Measurements from ENCODE around the gene RAB11FIP3.
"Not testable (repeated sequence)": the region's sequence is repeated elsewhere in the genome, so short reads cannot be mapped to it uniquely, and the experiment has no call there.

RAB11FIP3 gene, protein sequence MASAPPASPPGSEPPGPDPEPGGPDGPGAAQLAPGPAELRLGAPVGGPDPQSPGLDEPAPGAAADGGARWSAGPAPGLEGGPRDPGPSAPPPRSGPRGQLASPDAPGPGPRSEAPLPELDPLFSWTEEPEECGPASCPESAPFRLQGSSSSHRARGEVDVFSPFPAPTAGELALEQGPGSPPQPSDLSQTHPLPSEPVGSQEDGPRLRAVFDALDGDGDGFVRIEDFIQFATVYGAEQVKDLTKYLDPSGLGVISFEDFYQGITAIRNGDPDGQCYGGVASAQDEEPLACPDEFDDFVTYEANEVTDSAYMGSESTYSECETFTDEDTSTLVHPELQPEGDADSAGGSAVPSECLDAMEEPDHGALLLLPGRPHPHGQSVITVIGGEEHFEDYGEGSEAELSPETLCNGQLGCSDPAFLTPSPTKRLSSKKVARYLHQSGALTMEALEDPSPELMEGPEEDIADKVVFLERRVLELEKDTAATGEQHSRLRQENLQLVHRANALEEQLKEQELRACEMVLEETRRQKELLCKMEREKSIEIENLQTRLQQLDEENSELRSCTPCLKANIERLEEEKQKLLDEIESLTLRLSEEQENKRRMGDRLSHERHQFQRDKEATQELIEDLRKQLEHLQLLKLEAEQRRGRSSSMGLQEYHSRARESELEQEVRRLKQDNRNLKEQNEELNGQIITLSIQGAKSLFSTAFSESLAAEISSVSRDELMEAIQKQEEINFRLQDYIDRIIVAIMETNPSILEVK

DNA sequence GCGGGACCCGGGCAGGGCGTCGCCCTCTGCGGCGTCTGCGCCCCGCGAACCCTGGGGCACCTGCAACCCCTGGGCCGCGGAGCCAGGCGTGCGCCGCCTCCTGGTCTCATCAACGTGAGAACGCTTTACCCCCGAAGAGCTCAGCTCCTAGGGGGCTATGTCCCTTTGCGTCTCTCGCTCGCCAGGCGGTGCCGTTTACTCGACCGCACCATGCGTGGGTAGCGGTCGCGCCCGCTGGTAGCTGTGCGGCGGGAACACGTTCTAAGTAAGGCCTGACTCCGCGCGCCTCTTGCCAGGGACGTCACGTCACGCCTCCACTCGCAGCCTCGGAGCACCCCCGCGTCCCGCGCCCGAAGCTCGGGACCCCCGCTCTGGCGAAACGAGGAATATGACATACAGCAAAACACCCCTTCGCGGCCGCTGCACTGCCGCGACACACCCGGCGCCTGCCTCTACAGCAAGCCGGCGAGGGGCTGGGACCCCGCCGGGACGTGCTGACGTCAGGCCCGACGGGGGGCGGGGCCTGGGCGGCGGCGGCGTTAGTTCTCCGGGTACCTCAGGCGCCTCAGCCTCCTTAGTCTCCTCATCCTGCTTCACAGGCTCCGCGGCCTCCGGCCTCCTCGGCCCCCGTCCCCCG, at the start of gene RAB11FIP3:
TSS of gene RAB11FIP3 (plus strand) at position 568 of the 637 bp plus-strand sequence. CDS start 358 bp downstream, outside the sequence.
- peak; percentile 40 to 42 for DNase-seq

DNA sequence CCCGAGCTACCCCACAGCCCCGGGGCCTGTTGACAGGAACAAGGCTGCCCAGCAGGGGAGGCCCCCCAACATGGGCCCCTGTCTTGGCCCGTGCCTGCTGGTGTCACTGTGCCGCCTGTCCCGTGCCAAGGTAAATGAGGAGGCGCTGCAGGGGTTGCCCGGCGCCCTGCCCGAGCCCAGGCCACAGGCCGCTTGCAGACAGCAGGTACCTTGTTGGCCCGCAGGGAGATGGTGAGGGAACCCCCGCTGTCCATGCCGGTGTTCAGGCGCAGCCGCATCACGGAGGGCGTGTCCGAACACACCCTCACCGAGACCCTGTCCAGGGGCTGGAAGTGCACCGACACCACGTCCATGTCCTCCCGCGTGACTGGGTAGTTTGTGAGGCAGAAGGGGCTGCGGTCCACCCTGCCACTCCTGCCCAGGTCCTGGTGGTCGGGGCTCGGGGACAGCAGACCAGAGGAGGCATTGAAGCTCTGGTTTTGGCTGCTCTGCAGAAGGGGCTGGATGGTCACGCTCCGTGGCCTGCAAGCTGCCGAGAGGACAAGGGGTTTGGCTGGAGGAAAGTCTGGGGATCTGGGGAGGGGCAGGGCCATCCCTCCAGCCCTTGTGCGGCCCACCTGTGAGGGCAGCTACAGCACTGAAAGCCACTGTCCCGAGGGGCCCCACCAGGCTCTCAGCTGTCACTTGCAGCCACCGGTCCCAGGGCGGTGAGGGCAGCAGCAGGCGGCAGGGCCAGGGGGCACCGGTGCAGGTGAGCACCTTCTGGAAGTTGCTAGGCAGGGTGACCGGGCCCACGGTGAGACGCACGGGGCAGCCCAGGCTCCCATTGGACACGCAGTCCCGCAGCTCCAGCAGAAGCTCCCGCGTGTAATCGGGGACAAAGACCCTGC, 49.3 kb upstream of the RAB11FIP3 start:
- DNase-seq = no peak

DNA sequence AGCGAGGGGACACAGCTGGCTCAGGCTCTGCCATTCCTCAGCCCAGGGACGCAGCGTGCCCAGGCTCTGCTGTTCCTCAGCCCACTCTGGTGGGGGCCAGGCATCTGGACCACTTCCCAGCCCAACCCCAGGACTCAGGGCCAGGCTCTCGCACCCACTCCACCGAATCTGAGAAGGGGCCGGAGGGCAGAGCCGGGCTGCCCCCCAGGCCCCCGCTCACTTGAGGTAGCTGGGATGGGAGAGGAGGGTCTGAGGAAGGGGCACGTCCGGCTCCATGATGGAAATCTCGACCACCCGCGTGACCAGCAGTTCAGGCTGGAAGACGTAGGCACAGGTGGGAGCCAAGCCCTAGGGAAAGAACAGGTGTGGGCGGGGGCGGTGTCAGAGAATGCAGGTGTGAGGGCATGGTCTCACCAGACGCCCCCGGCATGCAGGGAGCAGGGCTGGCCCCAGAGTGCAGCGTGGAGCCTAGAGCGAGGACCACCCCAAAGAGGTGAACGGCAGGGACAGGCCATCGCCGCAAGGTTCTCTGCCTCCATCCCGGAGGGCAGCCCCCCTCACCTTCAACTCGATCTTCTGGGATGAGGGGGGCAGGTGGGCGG, 48.5 kb upstream of the RAB11FIP3 start:
- no peak for DNase-seq

DNA sequence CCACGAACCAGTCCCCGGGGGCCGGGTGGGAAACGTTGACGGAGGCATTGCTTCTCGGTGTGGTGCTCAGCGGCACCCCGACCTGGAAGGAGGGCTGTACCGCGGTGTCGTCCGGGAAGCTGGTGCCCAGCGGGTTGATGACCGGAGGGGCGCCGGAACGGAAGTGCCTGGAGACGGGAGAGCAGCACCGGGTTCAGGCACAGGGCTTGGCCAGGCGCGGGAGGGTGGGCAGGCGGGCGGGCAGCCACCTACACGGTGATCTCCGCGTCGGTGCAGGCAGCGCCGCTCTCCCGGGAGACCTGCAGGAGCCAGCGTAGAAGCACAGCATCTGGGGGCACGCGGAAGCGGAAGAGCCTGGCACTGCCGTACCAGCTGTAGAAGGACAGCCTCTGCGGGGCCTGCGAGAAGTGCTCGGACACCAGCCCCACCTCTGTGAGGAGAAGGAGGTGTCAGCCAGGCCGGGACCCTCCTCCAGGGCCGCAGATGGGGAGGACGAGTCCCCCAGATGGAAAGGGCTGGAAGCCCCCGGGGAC, 48.0 kb upstream of the RAB11FIP3 start:
- no peak for DNase-seq

DNA sequence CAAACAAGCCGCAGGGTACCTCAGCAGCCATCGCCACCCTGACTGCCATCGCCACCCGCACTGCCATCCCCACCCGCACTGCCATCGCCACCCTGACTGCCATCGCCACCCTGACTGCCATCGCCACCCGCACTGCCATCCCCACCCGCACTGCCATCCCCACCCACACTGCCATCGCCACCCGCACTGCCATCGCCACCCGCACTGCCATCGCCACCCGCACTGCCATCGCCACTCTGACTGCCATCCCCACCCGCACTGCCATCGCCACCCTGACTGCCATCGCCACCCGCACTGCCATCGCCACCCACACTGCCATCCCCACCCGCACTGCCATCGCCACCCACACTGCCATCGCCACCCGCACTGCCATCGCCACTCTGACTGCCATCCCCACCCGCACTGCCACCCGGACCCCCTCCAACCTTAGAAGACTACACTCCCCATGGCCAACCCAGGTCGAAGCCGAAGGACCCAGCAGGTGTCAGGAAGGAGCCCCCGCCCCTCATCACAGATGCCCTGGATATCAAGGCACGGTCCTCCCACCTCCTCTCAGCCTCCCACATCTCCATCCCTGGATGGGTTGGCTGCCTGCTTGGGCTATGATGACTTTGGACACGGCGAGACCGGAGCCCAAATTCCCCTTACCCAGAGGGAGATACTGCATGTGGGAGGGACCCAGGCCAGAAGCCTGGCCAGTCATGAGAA, 47.2 kb upstream of the RAB11FIP3 start:
- not testable (repeated sequence) for DNase-seq

DNA sequence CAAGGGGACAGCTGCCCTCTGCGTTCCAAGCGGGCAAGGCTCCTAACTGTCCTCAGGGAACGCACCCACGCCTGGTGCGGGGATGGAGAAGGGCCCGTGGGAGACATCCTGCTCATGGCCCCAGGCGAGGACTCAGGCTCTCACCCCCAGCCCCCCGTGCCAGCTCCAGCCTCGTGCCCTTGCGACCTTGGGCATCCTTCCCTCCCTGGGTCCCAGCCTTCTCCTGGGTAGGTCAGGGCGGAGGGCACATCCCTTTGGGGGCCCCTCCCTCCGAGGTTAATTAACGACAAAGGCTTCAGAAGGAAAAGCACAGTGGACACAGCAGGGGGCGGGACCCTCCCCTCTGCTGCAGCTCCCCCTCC, 46.6 kb upstream of the RAB11FIP3 start:
- no peak for DNase-seq

DNA sequence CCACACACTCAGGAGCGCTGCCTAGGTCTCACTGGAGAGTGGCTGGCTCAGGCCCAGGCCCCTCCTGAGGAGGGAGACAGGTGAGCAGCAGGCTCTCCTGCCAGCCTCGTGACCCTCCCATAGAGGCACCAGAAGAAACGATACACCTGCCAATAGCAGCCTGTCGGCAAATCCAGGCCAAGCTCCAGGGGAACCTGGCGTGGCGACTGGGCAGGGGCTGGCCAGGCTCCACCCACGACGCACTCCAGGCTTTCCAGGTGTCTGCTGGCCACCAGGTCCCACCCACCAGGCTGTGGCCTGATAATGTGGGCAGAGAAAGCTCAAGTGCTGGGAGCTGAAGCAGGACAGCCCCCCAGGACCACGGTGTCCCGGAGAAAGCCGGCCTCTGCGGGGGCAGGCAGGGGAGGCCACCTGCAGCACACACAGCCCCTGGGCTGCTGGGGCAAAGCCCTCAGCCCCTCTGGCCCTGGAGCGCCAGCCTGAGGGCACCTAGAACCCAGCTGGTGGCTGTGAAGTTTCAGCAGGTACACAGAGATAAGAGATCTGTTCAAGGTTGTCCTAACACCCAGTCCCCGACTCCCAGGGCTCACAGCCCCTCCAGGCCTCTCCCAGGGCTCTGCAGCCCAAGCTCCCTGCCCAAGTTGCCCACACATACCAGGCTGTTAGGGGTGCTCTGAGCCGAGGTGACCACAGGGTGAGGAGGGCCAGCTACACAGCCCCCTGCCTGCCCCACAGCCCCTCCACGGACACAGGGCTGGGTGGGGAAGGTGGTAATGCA, 46.1 kb upstream of the RAB11FIP3 start:
- DNase-seq = no peak

DNA sequence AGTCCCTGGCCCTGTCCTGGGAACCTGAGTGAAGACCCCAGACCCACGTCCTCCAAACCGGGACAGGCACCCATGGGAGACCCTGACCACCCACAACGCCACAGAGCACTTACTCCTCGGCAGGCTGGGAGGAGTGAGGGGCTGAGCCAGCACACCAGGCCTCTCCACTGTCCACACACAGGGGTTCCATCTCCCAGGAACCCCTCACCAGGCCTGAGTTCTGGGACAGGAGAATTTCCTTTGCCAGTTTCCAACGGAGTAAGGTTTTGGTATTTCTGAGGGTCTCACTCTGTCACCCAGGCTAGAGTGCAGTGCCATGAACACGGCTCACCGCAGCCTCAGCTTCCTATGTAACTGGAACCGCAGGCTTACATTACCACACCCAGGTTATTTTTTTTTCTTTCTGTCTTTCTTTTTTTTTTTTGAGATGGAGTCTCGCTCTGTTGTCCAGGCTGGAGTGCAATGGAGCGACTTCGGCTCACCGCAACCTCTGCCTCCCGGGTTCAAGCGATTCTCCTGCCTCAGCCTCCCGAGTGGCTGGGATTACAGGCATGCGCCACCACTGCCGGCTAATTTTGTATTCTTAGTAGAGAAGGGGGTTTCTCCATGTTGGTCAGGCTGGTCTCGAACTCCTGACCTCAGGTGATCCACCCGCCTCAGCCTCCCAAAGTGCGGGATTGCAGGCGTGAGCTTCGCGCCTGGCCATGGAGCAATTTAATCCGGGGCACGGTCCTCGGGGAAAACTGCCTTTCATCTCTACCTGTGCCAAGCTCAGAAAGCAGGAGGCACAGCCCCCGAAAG, 45.3 kb upstream of the RAB11FIP3 start:
- no peak for DNase-seq

DNA sequence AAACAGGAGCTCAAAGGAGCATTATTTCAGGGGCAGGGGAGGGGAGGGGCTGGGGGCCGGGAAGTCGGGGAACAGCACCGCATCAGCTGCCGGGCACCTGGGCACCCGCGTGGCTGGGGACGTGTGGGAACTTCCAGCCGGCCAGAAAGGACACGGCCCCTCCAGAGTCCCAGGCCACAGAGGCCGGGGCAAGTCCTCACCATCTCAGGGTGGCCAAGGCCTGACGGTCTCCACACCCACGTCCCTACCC, 44.8 kb upstream of the RAB11FIP3 start:
- DNase-seq = no peak

DNA sequence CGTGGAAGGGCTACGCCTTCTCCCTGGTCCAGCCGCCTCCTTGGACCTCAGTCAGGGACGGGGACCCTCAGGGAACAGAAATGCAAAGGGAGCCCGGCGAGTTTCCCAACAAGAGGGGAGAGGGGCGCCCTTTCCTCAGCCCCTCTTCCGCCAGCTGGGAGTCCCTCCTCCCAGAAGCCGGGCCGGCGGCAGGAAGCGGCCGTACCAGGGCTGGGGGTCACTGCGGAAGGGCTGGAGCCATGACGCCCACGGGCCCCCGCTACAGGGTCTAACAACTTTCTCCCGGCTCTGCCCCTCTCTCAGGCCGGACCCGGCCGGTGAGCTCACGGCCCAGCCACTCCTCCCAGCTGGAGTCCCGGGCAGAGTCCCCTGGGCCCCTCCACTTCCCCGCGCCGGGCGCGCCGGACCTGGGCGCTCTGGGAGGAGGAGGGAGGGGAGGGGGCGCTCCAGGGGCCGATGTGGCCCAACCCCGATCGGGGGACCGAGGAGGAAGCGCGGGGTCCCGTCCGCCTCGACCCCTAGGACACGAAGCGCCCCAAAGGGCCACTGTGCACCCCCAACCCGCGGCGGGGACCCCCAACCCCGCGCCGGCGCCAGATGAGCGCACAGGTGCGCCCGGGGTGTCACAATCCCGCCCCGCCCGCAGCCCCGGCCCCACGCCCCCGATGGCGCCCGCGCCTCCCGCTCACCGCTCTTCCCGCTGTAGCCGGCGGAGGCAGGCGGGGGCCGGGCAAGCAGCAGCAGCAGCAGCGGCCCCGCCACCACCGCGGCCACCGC, 44.2 kb upstream of the RAB11FIP3 start:
- DNase-seq = no peak

DNA sequence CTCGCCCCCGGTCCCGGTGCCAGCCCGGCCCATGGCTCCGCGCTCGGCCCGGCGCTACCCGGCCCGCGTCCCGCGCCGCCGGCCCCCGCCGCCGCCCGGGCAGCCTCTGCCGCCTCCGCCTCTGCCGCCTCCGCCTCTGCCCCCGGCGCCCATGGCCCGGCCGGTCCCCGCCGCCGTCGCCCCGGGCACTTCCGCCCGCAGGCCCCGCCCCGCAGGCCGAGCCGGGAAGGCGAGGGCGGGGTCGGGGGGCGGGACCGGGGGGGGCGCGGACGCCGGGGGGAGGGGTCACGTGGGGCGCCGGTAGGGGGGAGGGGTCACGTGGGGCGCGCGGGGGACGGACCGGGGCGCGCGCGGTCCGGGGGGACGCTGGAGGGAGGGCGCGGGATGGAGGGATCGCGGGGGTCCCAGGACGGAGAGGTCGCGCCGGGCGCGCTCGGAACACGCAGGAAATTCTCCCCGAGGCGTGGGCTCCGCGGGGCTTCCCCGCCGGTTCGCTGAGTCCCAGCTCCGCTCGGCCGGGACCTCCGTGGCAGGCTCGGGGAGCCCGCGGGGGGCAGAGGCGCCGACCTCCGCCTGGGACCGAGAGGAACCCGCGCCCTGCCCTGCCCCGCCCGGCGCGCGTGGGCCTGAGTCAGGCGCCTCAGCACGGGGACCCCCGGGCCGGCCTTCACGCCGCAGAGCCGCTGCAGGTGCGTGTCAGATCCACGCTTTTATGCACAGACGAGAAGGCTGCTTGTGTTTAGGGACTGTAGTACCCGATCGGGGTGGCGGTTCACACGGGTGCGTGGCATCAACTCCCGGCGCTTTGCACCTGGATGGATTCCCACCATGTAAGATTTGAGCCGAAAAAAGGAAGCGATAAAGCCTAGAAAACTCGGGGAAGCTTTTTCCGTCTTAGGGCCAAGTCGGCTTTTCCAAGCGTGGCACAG, 43.4 kb upstream of the RAB11FIP3 start, which contains the start of gene PGAP6:
TSS of gene PGAP6 (minus strand) at position 190 of the 929 bp plus-strand sequence. CDS start at position 33, 157 bp downstream.
- peak; percentile 6 to 9 for DNase-seq

DNA sequence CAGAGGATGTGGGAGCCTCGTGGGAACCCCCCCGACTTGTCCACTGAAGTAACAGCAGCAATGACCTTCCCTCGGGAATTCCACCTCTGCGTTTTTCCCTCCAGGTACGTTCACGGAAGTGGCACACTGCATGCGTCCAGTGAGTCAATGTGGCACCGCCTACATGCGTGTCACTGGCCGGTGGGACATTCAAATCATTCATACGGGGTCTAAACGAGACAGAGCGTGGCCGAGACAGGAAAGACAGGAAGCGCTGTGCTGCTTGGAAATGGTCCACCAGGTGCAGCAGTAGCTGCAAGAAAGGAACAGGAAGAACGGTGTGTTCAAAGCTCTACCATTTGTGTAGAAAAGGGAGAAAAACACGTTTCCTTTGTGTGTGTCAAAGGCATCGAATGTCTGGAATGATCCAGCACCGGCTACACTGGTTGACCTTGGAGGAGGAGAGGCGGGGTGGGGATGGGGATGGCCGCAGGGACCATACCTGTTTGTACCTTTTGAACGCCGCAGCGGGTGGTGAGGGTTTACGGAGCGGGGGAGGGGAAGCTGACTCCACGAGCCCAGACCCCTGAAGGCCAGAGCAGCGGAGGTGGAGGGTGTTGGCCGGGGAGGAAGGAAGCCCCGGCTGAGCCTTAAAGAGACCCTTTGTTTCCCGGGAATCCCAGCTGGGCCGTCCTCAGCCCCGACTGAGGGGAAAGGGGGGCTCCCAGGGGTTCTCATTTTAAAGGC, 42.0 kb upstream of the RAB11FIP3 start:
- no peak for DNase-seq

DNA sequence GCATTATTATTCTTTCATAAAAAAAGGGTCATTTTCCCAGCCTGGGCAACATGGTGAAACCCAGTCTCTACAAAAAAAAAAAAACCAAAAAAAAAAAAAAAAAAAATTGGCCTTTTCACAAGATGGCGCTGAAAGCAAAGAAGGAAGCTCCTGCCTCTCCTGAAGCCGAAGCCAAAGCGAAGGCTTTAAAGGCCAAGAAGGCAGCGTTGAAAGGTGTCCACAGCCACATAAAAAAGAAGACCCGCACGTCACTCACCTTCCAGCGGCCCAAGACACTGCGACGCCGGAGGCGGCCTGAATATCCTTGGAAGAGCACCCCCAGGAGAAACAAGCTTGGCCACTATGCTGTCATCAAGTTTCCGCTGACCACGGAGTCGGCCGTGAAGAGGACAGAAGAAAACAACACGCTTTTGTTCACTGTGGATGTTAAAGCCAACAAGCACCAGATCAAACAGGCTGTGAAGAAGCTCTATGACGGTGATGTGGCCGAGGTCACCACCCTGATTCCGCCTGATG, 38.8 kb upstream of the RAB11FIP3 start:
- DNase-seq = no peak

DNA sequence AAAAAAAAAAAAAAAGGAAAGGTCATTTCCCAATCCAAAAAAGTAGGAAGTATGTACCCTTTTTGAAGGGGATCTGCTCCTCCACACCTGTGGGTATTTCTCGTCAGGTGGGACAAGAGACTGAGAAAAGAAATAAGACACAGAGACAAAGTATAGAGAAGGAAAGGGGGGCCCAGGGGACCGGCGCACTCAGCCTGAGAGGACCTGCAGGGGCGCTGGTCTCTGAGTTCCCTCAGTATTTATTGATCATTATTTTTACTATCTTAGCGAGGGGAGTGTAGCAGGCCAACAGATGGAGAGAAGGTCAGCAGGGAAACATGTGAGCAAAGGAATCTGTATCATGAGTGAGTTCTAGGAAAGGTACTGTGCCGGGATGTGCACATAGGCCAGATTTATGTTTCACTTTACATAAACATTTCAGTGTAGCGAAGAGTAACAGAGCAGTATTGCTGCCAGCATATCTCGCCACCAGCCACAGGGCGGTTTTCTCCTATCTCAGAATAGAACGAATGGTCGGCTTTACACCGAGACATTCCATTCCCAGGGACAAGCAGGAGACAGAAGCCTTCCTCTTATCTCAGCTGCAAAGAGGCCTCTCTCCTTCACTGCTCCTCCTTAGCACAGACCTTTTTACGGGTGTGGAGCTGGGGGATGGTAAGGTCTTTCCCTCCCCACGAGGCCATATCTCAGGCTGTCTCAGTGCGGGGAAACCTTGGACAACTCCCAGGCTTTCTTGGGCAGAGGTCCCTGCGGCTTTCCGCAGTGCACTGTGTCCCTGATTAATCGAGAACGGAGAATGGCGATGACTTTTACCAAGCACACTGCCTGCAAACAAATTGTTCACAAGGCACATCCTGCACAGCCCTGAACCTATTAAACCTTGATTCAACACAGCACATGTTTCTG, 37.4 kb upstream of the RAB11FIP3 start:
- not testable (repeated sequence) for DNase-seq

DNA sequence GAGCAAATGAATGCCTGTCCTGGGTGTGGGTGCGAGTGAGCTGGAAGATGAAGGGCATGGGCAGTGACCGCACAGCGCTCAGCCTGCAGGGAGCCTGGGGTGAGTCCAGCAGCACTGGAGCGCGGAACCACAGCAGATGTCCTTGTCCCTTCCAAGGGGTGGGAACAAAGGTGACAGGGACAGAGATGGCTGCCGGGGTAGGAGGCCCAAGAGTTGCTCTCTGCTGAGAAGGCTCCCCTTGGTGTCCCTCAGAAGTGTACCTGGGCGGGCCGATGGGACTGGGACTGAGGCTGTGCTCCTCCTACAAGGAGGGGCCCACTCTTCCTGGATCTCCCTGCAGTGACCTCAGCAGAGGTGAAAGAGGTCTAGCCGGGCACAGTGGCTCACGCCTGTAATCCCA, 36.1 kb upstream of the RAB11FIP3 start:
- DNase-seq = no peak

DNA sequence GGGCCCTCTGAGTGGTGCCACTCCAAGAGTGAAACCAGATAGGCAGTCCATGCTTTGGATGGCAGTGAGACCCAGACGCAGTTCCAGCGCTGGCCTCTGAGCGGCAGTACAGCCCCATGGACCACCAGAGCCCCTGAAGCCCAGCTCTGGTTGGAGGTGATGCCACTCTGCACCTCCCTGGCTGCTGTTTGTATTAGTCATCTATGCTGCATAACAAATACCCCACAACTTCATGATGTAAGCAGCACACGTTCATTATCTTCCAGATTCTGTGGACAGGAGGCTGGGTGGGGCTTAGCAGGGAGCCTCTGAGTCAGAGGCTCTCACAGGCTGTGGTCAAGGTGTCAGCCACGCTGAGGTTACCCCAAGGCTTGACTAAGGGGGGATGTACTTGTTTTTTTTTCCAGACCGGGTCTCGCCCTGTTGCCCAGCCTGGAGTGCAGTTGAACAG, 33.5 kb upstream of the RAB11FIP3 start:
- peak; percentile 41 to 48 for DNase-seq
